A673 (cell line): ENCODE data around the gene BTBD9. TPM values are rescaled to one million over a fixed set of nuclear protein-coding genes. Genes with fewer than 3 reads are reported as not detected.
"Not testable (repeated sequence)": the region's sequence is repeated elsewhere in the genome, so short reads cannot be mapped to it uniquely, and the experiment has no call there.

Experiments used
- BruUV-seq: library from RNA; stranded (reverse); fragments of 400-500 nt; replicated peaks from 2 replicates; lab custom pipeline; 2021; lab: Mats Ljungman, UMichigan
- CTCF ChIA-PET: fragments of 300-600 bp; sonication (Branson Sonifier 250); formaldehyde crosslinking; loops from one replicate; lab custom pipeline; 2022; ENCODE audit warnings: antibody characterized with exemption; lab: Charles Lee
- POLR2A ChIA-PET: fragments of 300-600 bp; sonication (Branson Sonifier 250); formaldehyde crosslinking; loops from one replicate; lab custom pipeline; 2022; ENCODE audit warnings: antibody characterized with exemption; ENCODE audit not compliant: low non-redundant PET; lab: Charles Lee
- DNase-seq: peaks from one replicate; pipeline ENCODE4 v3.0.0-alpha.2; 2015; ENCODE audit warnings: low spot score
- H3K27ac ChIP-seq: fragments of 200-600 bp; sonication (generic); 2 replicates; pipeline ENCODE4 v1.5.1; 2016; ENCODE audit warnings: mixed run types, low read depth, mild to moderate bottlenecking, mixed read lengths, antibody characterized with exemption, low read length; ENCODE audit not compliant: poor library complexity, severe bottlenecking
- H3K27me3 ChIP-seq: fragments of 200-600 bp; sonication (generic); replicated peaks from 2 replicates; pipeline ENCODE4 v1.6.1; 2017; ENCODE audit warnings: mixed run types, low read depth, mild to moderate bottlenecking, mixed read lengths, antibody characterized with exemption, low read length; ENCODE audit not compliant: insufficient read depth, poor library complexity
- H3K36me3 ChIP-seq: fragments of 200-600 bp; sonication (generic); 2 replicates; pipeline ENCODE4 v1.6.1; 2016; ENCODE audit warnings: mixed run types, mild to moderate bottlenecking, mixed read lengths, antibody characterized with exemption, low read length; ENCODE audit not compliant: insufficient read depth, poor library complexity, severe bottlenecking
- H3K4me1 ChIP-seq: fragments of 200-600 bp; sonication (generic); 2 replicates; pipeline ENCODE4 v1.6.1; 2017; ENCODE audit warnings: mixed run types, mild to moderate bottlenecking, mixed read lengths, antibody characterized with exemption, low read length; ENCODE audit not compliant: insufficient read depth, poor library complexity, severe bottlenecking
- H3K4me3 ChIP-seq: fragments of 200-600 bp; sonication (generic); 2 replicates; pipeline ENCODE4 v1.5.1; 2016; ENCODE audit warnings: low read depth, mixed run types, mild to moderate bottlenecking, mixed read lengths, low read length; ENCODE audit not compliant: poor library complexity, severe bottlenecking
- H3K9me3 ChIP-seq: fragments of 200-600 bp; sonication (generic); 2 replicates; pipeline ENCODE4 v1.6.1; 2016; ENCODE audit warnings: mixed run types, low read depth, mild to moderate bottlenecking, mixed read lengths, antibody characterized with exemption, low read length; ENCODE audit not compliant: poor library complexity, severe bottlenecking
- EZH2 ChIP-seq: fragments of 200-600 bp; sonication (generic); IDR thresholded peaks from 2 replicates; pipeline ENCODE4 v1.6.1; 2017; ENCODE audit warnings: borderline replicate concordance, low read depth, mild to moderate bottlenecking, mixed read lengths, antibody characterized with exemption, low read length; ENCODE audit not compliant: poor library complexity, severe bottlenecking
- intact Hi-C: fragments of 100-400 bp; cut with micrococcal nuclease; formaldehyde crosslinking; loops from one replicate; pipeline ENCODE4 v1.10.0; 2022; ENCODE audit not compliant: unreplicated experiment
- total RNA-seq: library from RNA; stranded (reverse); gene quantifications from 2 replicates; pipeline ENCODE4 v1.2.3, GENCODE V29; 2021
- TF ChIP-seq, protein P1 (sequence below): fragments of 300-800, 200-600 bp; sonication (generic); conservative IDR thresholded peaks from 2 replicates; pipeline ENCODE4 v1.5.1; 2017; ENCODE audit warnings: low read depth, mild to moderate bottlenecking, antibody characterized with exemption, low read length, moderate library complexity, mixed read lengths

Gene BTBD9
- total RNA-seq, 1 experiment from 2014 or later = 8.0 TPM

DNA sequence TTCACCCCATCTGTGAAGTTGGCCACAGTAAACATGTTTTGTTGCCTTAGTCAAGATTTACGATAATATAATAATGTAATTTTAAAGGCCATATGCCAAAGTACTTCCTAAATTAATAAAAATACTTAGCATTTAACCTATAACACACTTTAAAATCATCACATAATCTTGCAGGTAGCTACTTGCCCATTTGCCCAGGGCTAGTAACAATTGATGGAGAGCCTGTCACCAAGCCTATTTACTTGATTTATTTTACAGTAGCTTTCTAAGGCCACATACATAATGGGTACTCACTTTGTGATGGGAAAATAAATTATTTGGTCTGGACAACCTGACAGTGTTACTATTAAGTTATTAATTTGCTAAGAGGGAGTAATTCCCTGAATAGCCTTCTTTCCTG is 14.5 kb downstream of the BTBD9 start:
- H3K27me3 ChIP-seq = no peaks in the 10 kb centered on the region
- no peak overlapping the region for H3K4me3 ChIP-seq
- POLR2A ChIA-PET = no interaction called here
- DNase-seq = no peak
- H3K36me3 ChIP-seq = no peaks in the 10 kb centered on the region
- no peaks in the 10 kb centered on the region for H3K9me3 ChIP-seq
- no TSS peak for BruUV-seq
- CTCF ChIA-PET = no interaction called here
- TF ChIP-seq, protein P1, sequence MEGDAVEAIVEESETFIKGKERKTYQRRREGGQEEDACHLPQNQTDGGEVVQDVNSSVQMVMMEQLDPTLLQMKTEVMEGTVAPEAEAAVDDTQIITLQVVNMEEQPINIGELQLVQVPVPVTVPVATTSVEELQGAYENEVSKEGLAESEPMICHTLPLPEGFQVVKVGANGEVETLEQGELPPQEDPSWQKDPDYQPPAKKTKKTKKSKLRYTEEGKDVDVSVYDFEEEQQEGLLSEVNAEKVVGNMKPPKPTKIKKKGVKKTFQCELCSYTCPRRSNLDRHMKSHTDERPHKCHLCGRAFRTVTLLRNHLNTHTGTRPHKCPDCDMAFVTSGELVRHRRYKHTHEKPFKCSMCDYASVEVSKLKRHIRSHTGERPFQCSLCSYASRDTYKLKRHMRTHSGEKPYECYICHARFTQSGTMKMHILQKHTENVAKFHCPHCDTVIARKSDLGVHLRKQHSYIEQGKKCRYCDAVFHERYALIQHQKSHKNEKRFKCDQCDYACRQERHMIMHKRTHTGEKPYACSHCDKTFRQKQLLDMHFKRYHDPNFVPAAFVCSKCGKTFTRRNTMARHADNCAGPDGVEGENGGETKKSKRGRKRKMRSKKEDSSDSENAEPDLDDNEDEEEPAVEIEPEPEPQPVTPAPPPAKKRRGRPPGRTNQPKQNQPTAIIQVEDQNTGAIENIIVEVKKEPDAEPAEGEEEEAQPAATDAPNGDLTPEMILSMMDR = no peak
- no peak for TF ChIP-seq EZH2
- intact Hi-C loops = no loop called here
- no peak overlapping the region for H3K27ac ChIP-seq
- no peaks in the 10 kb centered on the region for H3K4me1 ChIP-seq

DNA sequence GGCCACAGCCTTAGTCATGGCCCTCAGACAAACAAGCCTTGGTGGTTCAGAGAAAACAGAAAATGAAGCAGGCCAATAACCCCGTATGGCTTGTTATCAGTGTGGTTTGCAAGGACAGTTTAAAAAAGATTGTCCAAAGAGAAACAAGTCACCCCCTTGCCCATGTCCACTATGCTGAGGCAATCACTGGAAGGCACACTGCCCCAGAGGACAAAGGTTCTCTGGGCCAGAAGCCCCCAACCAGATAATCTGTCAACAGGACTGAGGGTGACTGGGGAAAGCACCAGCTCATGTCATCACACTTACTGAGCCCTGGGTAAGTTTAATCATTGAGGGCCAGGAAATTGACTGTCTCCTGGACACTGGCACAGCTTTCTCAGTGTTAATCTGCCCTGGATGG is 20.4 kb downstream of the BTBD9 start:
- POLR2A ChIA-PET, BruUV-seq, H3K9me3 ChIP-seq, H3K36me3 ChIP-seq, CTCF ChIA-PET, DNase-seq, H3K4me1 ChIP-seq, intact Hi-C loops, H3K27me3 ChIP-seq, H3K4me3 ChIP-seq, H3K27ac ChIP-seq: not testable (repeated sequence)

DNA sequence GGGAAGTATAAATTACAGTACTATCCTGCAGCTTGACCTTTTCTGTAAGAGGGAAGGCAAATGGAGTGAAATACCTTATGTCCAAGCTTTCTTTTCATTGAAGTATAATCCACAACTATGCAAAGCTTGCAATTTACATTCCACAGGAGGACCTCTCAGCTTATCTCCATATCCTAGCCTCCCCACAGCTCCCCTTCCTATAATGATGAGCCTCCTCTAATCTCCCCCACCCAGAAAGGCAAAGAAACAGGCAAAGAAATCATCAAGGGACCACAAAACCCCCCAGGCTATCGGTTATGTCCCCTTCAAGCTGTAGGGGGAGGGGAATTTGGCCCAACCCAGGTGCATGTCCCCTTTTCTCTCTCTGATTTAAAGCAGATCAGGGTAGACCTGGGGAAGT is 21.4 kb downstream of the BTBD9 start:
- H3K36me3 ChIP-seq, H3K27ac ChIP-seq, intact Hi-C loops, DNase-seq, H3K4me1 ChIP-seq, POLR2A ChIA-PET, H3K9me3 ChIP-seq, BruUV-seq, H3K27me3 ChIP-seq, CTCF ChIA-PET, H3K4me3 ChIP-seq: not testable (repeated sequence)

DNA sequence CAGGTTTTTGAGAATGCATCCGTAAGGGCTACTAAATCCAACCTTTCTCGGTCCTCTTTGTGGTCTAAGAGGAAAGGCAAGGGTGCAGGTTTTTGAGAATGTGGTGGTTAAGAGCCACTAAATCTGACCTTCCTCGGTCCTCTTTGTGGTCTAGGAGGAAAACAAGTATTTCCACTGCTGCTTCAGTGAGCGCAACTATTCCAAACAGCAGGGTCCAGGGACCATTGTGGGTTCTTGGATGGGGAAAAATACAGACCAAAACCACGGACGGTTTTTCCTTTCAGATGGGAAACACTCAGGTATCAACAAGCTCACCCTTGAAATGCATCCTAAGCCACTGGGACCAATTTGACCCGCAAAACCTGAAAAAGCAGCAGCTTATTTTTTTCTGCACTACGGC is 21.9 kb downstream of the BTBD9 start:
- POLR2A ChIA-PET = no interaction called here
- intact Hi-C loops = no loop called here
- TF ChIP-seq, protein P1 = no peak
- TF ChIP-seq EZH2 = no peak
- no TSS peak for BruUV-seq
- Histone ChIP-seq H3K36me3 (no peaks in the 10 kb centered on the region), H3K4me3 (no peak overlapping the region), H3K27ac (no peak overlapping the region), H3K27me3 (no peaks in the 10 kb centered on the region), H3K9me3 (no peaks in the 10 kb centered on the region), H3K4me1 (no peaks in the 10 kb centered on the region)
- DNase-seq = no peak
- CTCF ChIA-PET = no interaction called here
